K562 (cell line): ENCODE data around the gene PPP1R13L. TPM values are rescaled to one million over a fixed set of nuclear protein-coding genes. Genes with fewer than 3 reads are reported as not detected.

Experiments used
- ATF6 ChIP-seq: sonication (generic); formaldehyde crosslinking; IDR thresholded peaks from 2 replicates; pipeline ENCODE4 v1.4.0; 2020; ENCODE audit warnings: mild to moderate bottlenecking, missing genetic modification reagents
- E2F1 ChIP-seq: sonication (generic); formaldehyde crosslinking; IDR thresholded peaks from 2 replicates; pipeline ENCODE4 v1.8.1; 2023; ENCODE audit warnings: mild to moderate bottlenecking, missing genetic modification reagents, moderate library complexity
- ETV5 ChIP-seq: sonication (generic); formaldehyde crosslinking; IDR thresholded peaks from 2 replicates; pipeline ENCODE4 v1.4.0; 2020; ENCODE audit warnings: low read depth, mild to moderate bottlenecking, missing genetic modification reagents
- HMG20A ChIP-seq: fragments of 450-650 bp; formaldehyde crosslinking; conservative IDR thresholded peaks from 2 replicates; pipeline ENCODE4 v1.4.0; 2020; ENCODE audit warnings: mild to moderate bottlenecking, mixed read lengths
- HOXB6 ChIP-seq: fragments of 250-450 bp; sonication (Bioruptor Pico); IDR thresholded peaks from 2 replicates; pipeline ENCODE4 v1.5.1; 2022; ENCODE audit warnings: mild to moderate bottlenecking, borderline replicate concordance
- MCM3 ChIP-seq: fragments of 450-650 bp; IDR thresholded peaks from 2 replicates; pipeline ENCODE4 v1.6.1; 2016
- RBM34 ChIP-seq: fragments of 200-400 bp; formaldehyde crosslinking; IDR thresholded peaks from 2 replicates; pipeline ENCODE4 v1.6.1; 2018; ENCODE audit warnings: low read length, borderline replicate concordance; ENCODE audit not compliant: insufficient read depth
- RFX5 ChIP-seq: IDR thresholded peaks from 2 replicates; pipeline ENCODE4 v1.6.1; 2011; ENCODE audit warnings: low read depth, mild to moderate bottlenecking, improper control_type of control experiment, low read length
- ZBTB17 ChIP-seq: fragments of 450-650 bp; formaldehyde crosslinking; IDR thresholded peaks from 2 replicates; pipeline ENCODE4 v1.4.0; 2020; ENCODE audit warnings: mild to moderate bottlenecking
- polyA plus RNA-seq, 8 experiments: library from polyadenylated mRNA; depleted of rRNA in 4 of 8; stranded (reverse) in 5 of 8; unstranded in 3 of 8; fragments of >200 nt; fragmentation: Nextera tagmentation in 2 of 8; fragmentation: Illumina TruSeq in 1 of 8; extraction: Ambion mirVana in 2 of 8; extraction: Trizol in 1 of 8; gene quantifications; 2 replicates each; pipeline versions ENCODE4 v1.2.1 to v1.2.3, GENCODE V29; 2011 to 2014; ENCODE audit warnings: inconsistent platforms in 1 of 8, missing spikeins in 1 of 8
- total RNA-seq, 7 experiments: library from RNA; depleted of rRNA in 6 of 7; stranded (reverse); fragments of >200 nt in 6 of 7; fragmentation: Illumina TruSeq in 2 of 7; extraction: Trizol in 2 of 7; gene quantifications; 2 replicates each; pipeline versions ENCODE4 v1.2.1 to v1.2.3, GENCODE V29; 2011 to 2021; ENCODE audit warnings: low replicate concordance in 1 of 7
- TF ChIP-seq, protein P1 (sequence below), 2 experiments: fragments of 450-650 bp; IDR thresholded peaks; 2 replicates each; pipeline ENCODE4 v1.6.1; 2016
- TF ChIP-seq, protein P2 (sequence below): fragments of 200-600 bp; sonication (generic); IDR thresholded peaks from one replicate; pipeline ENCODE4 v1.6.1; 2012; ENCODE audit warnings: mild to moderate bottlenecking, low read depth, low read length, inconsistent platforms

The PPP1R13L gene
- total and polyA plus RNA-seq, 9 of the 15 experiments (the other 6 are each of a cell fraction or from before 2014, with no cell fraction given): 0.32 to 6.7 (median 2.0) TPM

DNA sequence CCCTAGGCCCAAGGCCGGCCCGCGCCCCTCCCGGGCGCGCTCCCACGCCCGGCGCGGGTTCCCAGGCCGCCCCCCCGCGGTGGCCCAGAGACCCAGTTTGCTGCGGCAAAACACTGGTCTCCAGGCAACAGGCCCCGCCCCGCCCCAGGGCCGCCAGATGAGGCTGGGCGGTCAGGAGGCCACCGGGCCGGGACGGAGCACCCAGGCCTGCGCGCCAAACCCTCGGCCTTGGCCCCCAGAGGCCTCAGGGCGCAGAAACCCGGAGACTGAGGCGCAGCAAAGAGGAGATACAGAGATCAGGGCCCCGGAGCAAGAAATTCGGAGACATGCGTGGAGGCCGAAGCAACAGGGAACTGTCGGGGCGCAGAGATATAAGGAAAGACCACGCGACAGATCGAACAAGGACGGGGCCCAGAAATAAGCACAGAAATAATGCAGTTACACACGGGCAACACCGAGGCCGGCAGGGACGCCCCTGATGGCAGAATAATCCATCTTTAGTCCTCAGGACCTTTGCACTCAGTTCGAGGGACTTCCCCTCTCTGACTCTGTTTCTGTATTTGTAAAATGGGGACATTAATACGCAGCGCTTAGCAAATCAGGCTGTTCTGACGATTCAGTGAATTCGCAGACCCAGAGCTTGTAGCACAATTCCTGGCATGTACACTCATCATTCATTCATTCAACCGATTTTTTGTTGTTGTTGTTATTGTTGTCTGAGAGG lies 39.6 kb upstream of the PPP1R13L start (continued):
- no peak for TF ChIP-seq MCM3
- no peak for TF ChIP-seq ATF6 (CRISPR knock-in tag)
- TF ChIP-seq ZBTB17: no peak
- TF ChIP-seq, protein P1, sequence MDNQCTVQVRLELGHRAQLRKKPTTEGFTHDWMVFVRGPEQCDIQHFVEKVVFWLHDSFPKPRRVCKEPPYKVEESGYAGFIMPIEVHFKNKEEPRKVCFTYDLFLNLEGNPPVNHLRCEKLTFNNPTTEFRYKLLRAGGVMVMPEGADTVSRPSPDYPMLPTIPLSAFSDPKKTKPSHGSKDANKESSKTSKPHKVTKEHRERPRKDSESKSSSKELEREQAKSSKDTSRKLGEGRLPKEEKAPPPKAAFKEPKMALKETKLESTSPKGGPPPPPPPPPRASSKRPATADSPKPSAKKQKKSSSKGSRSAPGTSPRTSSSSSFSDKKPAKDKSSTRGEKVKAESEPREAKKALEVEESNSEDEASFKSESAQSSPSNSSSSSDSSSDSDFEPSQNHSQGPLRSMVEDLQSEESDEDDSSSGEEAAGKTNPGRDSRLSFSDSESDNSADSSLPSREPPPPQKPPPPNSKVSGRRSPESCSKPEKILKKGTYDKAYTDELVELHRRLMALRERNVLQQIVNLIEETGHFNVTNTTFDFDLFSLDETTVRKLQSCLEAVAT (IDR thresholded peaks at IDR 0.05): no peak
- no peak for TF ChIP-seq RBM34
- 0 out of 2 replicates have a peak, but pooled peaks have one; percentile 36 for TF ChIP-seq ETV5 (CRISPR knock-in tag)
- TF ChIP-seq HMG20A (CRISPR knock-in tag): no peak
- no peak for TF ChIP-seq HOXB6 (CRISPR knock-in tag)
- TF ChIP-seq E2F1: peak; percentile 50; the same call in 1 of the 2 replicates
- TF ChIP-seq, protein P2, sequence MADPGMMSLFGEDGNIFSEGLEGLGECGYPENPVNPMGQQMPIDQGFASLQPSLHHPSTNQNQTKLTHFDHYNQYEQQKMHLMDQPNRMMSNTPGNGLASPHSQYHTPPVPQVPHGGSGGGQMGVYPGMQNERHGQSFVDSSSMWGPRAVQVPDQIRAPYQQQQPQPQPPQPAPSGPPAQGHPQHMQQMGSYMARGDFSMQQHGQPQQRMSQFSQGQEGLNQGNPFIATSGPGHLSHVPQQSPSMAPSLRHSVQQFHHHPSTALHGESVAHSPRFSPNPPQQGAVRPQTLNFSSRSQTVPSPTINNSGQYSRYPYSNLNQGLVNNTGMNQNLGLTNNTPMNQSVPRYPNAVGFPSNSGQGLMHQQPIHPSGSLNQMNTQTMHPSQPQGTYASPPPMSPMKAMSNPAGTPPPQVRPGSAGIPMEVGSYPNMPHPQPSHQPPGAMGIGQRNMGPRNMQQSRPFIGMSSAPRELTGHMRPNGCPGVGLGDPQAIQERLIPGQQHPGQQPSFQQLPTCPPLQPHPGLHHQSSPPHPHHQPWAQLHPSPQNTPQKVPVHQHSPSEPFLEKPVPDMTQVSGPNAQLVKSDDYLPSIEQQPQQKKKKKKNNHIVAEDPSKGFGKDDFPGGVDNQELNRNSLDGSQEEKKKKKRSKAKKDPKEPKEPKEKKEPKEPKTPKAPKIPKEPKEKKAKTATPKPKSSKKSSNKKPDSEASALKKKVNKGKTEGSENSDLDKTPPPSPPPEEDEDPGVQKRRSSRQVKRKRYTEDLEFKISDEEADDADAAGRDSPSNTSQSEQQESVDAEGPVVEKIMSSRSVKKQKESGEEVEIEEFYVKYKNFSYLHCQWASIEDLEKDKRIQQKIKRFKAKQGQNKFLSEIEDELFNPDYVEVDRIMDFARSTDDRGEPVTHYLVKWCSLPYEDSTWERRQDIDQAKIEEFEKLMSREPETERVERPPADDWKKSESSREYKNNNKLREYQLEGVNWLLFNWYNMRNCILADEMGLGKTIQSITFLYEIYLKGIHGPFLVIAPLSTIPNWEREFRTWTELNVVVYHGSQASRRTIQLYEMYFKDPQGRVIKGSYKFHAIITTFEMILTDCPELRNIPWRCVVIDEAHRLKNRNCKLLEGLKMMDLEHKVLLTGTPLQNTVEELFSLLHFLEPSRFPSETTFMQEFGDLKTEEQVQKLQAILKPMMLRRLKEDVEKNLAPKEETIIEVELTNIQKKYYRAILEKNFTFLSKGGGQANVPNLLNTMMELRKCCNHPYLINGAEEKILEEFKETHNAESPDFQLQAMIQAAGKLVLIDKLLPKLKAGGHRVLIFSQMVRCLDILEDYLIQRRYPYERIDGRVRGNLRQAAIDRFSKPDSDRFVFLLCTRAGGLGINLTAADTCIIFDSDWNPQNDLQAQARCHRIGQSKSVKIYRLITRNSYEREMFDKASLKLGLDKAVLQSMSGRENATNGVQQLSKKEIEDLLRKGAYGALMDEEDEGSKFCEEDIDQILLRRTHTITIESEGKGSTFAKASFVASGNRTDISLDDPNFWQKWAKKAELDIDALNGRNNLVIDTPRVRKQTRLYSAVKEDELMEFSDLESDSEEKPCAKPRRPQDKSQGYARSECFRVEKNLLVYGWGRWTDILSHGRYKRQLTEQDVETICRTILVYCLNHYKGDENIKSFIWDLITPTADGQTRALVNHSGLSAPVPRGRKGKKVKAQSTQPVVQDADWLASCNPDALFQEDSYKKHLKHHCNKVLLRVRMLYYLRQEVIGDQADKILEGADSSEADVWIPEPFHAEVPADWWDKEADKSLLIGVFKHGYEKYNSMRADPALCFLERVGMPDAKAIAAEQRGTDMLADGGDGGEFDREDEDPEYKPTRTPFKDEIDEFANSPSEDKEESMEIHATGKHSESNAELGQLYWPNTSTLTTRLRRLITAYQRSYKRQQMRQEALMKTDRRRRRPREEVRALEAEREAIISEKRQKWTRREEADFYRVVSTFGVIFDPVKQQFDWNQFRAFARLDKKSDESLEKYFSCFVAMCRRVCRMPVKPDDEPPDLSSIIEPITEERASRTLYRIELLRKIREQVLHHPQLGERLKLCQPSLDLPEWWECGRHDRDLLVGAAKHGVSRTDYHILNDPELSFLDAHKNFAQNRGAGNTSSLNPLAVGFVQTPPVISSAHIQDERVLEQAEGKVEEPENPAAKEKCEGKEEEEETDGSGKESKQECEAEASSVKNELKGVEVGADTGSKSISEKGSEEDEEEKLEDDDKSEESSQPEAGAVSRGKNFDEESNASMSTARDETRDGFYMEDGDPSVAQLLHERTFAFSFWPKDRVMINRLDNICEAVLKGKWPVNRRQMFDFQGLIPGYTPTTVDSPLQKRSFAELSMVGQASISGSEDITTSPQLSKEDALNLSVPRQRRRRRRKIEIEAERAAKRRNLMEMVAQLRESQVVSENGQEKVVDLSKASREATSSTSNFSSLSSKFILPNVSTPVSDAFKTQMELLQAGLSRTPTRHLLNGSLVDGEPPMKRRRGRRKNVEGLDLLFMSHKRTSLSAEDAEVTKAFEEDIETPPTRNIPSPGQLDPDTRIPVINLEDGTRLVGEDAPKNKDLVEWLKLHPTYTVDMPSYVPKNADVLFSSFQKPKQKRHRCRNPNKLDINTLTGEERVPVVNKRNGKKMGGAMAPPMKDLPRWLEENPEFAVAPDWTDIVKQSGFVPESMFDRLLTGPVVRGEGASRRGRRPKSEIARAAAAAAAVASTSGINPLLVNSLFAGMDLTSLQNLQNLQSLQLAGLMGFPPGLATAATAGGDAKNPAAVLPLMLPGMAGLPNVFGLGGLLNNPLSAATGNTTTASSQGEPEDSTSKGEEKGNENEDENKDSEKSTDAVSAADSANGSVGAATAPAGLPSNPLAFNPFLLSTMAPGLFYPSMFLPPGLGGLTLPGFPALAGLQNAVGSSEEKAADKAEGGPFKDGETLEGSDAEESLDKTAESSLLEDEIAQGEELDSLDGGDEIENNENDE: no peak
- TF ChIP-seq RFX5: no peak
